ENCODE data around the gene KCNQ2.

DNA sequence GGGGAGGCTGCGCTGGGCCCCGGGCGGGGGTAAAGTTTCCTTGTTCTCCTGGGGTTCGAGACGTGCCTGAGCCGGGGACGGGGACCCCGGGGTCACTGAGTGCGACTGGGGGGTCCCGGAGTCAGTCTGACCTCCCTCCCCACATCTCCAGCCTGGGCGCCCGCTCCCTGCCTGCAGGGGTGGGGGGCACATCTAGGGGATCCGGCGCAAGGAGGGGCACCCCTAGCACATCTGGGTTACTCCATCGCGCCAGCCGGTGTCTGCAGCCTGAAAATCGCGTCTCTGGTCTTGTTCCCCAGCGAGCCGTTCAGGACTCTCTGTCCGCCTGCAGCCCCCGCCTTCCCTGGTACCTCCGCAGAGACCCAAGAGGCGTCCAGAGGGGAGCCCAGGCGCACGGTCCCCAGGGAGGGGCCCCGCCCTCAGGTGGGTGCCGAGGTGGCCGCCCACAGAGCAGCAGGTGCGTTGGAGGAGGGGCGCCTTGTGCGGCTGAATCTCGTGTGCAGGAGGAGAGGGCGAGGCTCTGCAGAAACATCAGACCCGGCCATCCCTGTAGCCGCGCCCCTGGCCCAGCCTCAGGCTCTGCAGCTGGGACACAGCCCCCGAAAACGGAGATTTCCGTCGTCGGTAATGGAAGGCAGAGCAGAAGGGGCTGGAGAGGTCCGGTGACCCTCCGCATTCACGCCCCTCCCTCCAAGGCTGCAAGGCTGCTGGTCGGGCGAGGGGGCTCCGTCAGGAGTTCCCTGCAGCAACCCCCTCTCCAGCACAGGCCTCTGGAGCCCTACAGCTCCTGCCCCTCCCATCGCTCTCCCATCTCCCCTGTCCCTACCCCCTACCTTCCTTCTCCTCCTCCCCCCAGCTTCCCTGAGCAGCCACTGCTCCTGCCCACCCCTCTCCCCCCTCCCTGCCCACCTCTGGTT is 110.7 kb downstream of the KCNQ2 start:
- TF ChIP-seq, protein P1, sequence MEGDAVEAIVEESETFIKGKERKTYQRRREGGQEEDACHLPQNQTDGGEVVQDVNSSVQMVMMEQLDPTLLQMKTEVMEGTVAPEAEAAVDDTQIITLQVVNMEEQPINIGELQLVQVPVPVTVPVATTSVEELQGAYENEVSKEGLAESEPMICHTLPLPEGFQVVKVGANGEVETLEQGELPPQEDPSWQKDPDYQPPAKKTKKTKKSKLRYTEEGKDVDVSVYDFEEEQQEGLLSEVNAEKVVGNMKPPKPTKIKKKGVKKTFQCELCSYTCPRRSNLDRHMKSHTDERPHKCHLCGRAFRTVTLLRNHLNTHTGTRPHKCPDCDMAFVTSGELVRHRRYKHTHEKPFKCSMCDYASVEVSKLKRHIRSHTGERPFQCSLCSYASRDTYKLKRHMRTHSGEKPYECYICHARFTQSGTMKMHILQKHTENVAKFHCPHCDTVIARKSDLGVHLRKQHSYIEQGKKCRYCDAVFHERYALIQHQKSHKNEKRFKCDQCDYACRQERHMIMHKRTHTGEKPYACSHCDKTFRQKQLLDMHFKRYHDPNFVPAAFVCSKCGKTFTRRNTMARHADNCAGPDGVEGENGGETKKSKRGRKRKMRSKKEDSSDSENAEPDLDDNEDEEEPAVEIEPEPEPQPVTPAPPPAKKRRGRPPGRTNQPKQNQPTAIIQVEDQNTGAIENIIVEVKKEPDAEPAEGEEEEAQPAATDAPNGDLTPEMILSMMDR (conservative IDR thresholded peaks at IDR 0.05), result no peak
- no peak for TF ChIP-seq ZFX (IDR thresholded peaks at IDR 0.05)
